Progenitor cell of endocrine pancreas (in vitro differentiated cells): ENCODE measurements around the gene ADAMTS12. TPM values are rescaled to one million over a fixed set of nuclear protein-coding genes. Genes with fewer than 3 reads are reported as not detected.

Experiments
- DNase-seq: peaks from one replicate; pipeline ENCODE4 v3.0.0; 2021; ENCODE audit warnings: low spot score; ENCODE audit not compliant: unreplicated experiment
- H3K27ac Mint-ChIP-seq: 2 replicates; pipeline ENCODE4 v1.8.0; 2021; ENCODE audit warnings: mild to moderate bottlenecking, moderate library complexity, mixed read lengths
- H3K27me3 Mint-ChIP-seq: 2 replicates; pipeline ENCODE4 v1.8.0; 2021; ENCODE audit warnings: mixed read lengths
- H3K36me3 Mint-ChIP-seq: 2 replicates; pipeline ENCODE4 v1.8.0; 2022; ENCODE audit warnings: mixed read lengths; ENCODE audit not compliant: insufficient read depth
- H3K4me1 Mint-ChIP-seq: 2 replicates; pipeline ENCODE4 v1.8.0; 2021; ENCODE audit warnings: low read depth, mixed read lengths
- H3K4me3 Mint-ChIP-seq: 2 replicates; pipeline ENCODE4 v1.8.0; 2021; ENCODE audit warnings: low read depth, mild to moderate bottlenecking, moderate library complexity, mixed read lengths
- H3K9me3 Mint-ChIP-seq: 2 replicates; pipeline ENCODE4 v1.8.0; 2021; ENCODE audit warnings: low read depth, mixed read lengths
- CTCF ChIP-seq: fragments of 200-600 bp; sonication (generic); IDR thresholded peaks from one replicate; pipeline ENCODE4 v1.5.0; 2021; ENCODE audit warnings: antibody characterized with exemption, mild to moderate bottlenecking; ENCODE audit not compliant: unreplicated experiment
- long read RNA-seq: library from polyadenylated mRNA; unstranded; transcript quantifications from one replicate; pipeline ENCODE4 v2.0.0, GENCODE V29; 2020
- total RNA-seq: library from RNA; stranded (reverse); gene quantifications from 2 replicates; pipeline ENCODE4 v1.2.1, GENCODE V29; 2021

The ADAMTS12 gene
- 5.2 and 7.8 TPM in 2 replicates for total RNA-seq
- long read RNA-seq, partial matches to known transcripts = 2 of 6 reads
- long read RNA-seq, other reads (novel, unspliced or antisense) = 4 of 6 reads

GRCh38 chr5:33891788-33892619 lies at the start of gene ADAMTS12:
Gene ADAMTS12 (minus strand): TSS chr5:33891990. CDS start chr5:33891856, 134 bp downstream.
- no peaks in the 10 kb centered on the region for H3K36me3 Mint-ChIP-seq
- TF ChIP-seq CTCF = no peak
- peak; percentile 34 for DNase-seq
- peaks cover 31% of the 10 kb centered on the region for H3K4me1 Mint-ChIP-seq
- H3K9me3 Mint-ChIP-seq = no peaks in the 10 kb centered on the region
- H3K4me3 Mint-ChIP-seq = peak within 1 kb of the TSS; percentile 80
- H3K27ac Mint-ChIP-seq = peak within 1 kb of the TSS; percentile 89
- peaks cover 7% of the 10 kb centered on the region for H3K27me3 Mint-ChIP-seq

GRCh38 chr5:33941090-33941489 lies 49.3 kb upstream of the ADAMTS12 start:
- TF ChIP-seq CTCF = no peak
- Mint-ChIP-seq H3K4me1 (no peaks in the 10 kb centered on the region), H3K27me3 (peaks cover 29% of the 10 kb centered on the region)

GRCh38 chr5:33939556-33940262 lies 47.9 kb upstream of the ADAMTS12 start:
- DNase-seq = no peak
- TF ChIP-seq CTCF = no peak
- H3K27ac Mint-ChIP-seq = no peak overlapping the region
- H3K4me3 Mint-ChIP-seq = no peak overlapping the region
- peaks cover 37% of the 10 kb centered on the region for H3K27me3 Mint-ChIP-seq
- H3K4me1 Mint-ChIP-seq = no peaks in the 10 kb centered on the region
- no peaks in the 10 kb centered on the region for H3K9me3 Mint-ChIP-seq
- no peaks in the 10 kb centered on the region for H3K36me3 Mint-ChIP-seq

More at GRCh38 chr5:33941090-33941489, 49.3 kb upstream of the ADAMTS12 start:
- Mint-ChIP-seq H3K9me3 (no peaks in the 10 kb centered on the region), H3K27ac (no peak overlapping the region), H3K36me3 (no peaks in the 10 kb centered on the region), H3K4me3 (no peak overlapping the region)
- DNase-seq = no peak

- peaks cover 37% of the 10 kb centered on the region for H3K27me3 Mint-ChIP-seq
- no peaks in the 10 kb centered on the region for H3K4me1 Mint-ChIP-seq
- no peak overlapping the region for H3K4me3 Mint-ChIP-seq
- no peak overlapping the region for H3K27ac Mint-ChIP-seq
- no peaks in the 10 kb centered on the region for H3K36me3 Mint-ChIP-seq
- H3K9me3 Mint-ChIP-seq = no peaks in the 10 kb centered on the region
- no peak for DNase-seq
- TF ChIP-seq CTCF = no peak
These were observed 47.1 kb upstream of the ADAMTS12 start for GRCh38 chr5:33938881-33939280.

- peaks cover 37% of the 10 kb centered on the region for H3K27me3 Mint-ChIP-seq
These were observed 46.7 kb upstream of the ADAMTS12 start for GRCh38 chr5:33938507-33938796.

More at GRCh38 chr5:33938507-33938796, 46.7 kb upstream of the ADAMTS12 start:
- no peak overlapping the region for H3K4me3 Mint-ChIP-seq
- DNase-seq = no peak
- no peak overlapping the region for H3K27ac Mint-ChIP-seq
- H3K9me3 Mint-ChIP-seq = no peaks in the 10 kb centered on the region
- no peaks in the 10 kb centered on the region for H3K36me3 Mint-ChIP-seq
- no peaks in the 10 kb centered on the region for H3K4me1 Mint-ChIP-seq
- no peak for TF ChIP-seq CTCF
